IPS-18a (cell line): ENCODE measurements around the gene SLC35D1.

Experiments used
- H3K27ac ChIP-seq: one replicate; pipeline ENCODE4 v1.5.1; 2013; ENCODE audit warnings: low read length
- H3K27me3 ChIP-seq: one replicate; pipeline ENCODE4 v1.6.1; 2013; ENCODE audit warnings: mild to moderate bottlenecking, low read length; ENCODE audit not compliant: control insufficient read depth, insufficient read depth
- H3K36me3 ChIP-seq: one replicate; pipeline ENCODE4 v1.6.1; 2013; ENCODE audit warnings: low read depth, low read length; ENCODE audit not compliant: control insufficient read depth
- H3K4me1 ChIP-seq: one replicate; pipeline ENCODE4 v1.6.1; 2013; ENCODE audit warnings: low read depth, low read length; ENCODE audit not compliant: control insufficient read depth
- H3K4me3 ChIP-seq: one replicate; pipeline ENCODE4 v1.5.1; 2013; ENCODE audit warnings: low read length
- H3K9ac ChIP-seq: one replicate; pipeline ENCODE4 v1.6.1; 2013; ENCODE audit warnings: mild to moderate bottlenecking, low read length, moderate library complexity
- H3K9me3 ChIP-seq: one replicate; pipeline ENCODE4 v1.6.1; 2013; ENCODE audit warnings: low read depth, low read length; ENCODE audit not compliant: control insufficient read depth

SLC35D1 gene

DNA sequence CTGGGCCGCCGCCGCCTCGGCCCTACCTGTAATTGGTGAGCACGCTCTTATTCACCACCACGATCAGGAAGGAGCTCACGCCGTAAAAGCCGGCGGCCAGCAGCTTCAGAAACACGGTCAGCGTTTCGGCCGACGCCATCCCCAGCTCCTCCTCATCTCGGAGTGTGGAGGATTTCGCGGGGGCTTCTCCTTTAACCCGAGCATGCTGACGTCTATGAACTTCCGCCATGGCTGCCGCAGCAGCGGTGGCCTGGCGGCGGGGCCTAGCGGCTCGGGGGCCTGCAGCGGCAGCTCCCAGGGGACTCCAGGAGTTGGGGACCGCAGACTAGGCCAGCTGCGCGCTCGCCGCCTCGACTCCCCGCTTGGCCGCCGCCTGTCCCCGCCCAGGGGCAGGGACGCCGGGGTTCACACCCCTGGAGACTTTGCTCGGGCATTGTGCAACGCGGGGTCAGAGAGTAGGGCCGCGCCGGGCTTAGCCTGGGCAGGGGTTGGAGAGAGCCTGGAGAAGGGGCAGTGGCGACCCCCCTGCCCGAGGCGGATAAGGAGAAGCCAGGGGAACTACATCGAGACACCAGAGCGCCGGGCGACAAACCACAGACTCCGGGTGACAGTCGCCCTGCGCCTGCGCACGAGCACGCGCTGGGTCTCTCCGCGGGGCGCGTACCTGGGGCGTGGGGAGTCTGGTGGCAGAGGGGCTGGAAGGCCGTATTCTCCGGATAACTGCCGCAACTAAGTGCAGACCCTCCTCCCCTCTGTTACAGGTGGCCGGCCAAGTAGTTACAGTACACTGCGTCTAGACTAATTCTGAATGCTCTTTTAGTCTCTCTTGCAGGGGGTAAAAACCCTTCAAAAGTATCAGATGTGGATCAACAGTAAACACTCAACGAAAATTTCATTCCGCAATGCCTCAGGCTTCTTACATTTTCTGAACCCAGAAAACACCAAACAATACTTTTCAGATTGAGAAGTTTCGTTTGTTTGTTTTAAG is at the start of gene SLC35D1:
Gene SLC35D1, minus strand, starts transcription at position 364 of the 988 bp plus-strand sequence. Its CDS starts 135 bp downstream, at position 229.
- H3K4me1 ChIP-seq, result peaks cover 20% of the 10 kb centered on the region
- peak within 1 kb of the TSS; percentile 47 for H3K27ac ChIP-seq
- peaks cover 12% of the 10 kb centered on the region for H3K27me3 ChIP-seq
- H3K9ac ChIP-seq, result peak within 1 kb of the TSS; percentile 87
- H3K4me3 ChIP-seq, result peak within 1 kb of the TSS; percentile 95
- H3K9me3 ChIP-seq, result no peaks in the 10 kb centered on the region
- peaks cover 5% of the 10 kb centered on the region for H3K36me3 ChIP-seq

DNA sequence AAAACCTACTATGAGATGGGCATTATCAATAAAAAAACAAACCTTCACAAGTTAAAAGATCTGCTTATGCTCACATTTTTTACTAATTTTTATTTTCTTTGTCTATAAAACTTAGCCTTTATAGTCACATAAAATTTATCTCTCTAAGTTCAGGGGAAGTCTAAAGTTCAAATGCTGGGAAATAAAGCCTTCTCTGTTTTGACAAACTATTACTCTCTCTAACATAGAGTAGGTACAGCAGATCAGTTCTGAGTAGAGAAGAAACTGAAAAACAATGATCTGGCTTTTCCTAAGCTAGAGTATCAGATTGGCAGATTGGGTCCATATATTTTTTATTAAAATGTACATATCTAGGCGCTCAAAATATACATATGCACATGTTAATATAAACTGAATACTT is 49.6 kb upstream of the SLC35D1 start:
- no peak overlapping the region for H3K4me3 ChIP-seq
- no peaks in the 10 kb centered on the region for H3K9me3 ChIP-seq
- no peaks in the 10 kb centered on the region for H3K4me1 ChIP-seq
- no peak overlapping the region for H3K9ac ChIP-seq
- no peak overlapping the region for H3K27ac ChIP-seq
- H3K36me3 ChIP-seq, result no peaks in the 10 kb centered on the region
- H3K27me3 ChIP-seq, result no peaks in the 10 kb centered on the region

DNA sequence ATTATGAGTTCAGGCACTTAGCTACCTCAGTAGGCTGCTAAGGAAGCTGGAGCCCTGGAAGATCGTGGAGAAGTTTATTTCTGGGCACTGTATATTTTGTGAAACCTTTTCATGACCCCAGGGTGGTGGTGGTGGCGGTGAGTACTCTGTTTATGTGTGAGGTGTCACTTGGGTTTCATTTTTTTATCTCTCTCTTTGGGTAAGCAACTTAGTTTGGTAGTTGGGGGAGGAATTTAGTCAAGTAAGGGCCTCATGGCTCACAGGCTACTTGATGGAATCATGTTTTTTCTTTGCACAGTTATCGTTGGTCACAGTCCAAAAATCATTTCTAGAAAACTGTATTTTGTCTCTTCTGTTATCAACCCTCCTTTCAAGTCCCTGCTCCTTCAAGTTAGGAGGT is 46.9 kb upstream of the SLC35D1 start:
- no peak overlapping the region for H3K27ac ChIP-seq

DNA sequence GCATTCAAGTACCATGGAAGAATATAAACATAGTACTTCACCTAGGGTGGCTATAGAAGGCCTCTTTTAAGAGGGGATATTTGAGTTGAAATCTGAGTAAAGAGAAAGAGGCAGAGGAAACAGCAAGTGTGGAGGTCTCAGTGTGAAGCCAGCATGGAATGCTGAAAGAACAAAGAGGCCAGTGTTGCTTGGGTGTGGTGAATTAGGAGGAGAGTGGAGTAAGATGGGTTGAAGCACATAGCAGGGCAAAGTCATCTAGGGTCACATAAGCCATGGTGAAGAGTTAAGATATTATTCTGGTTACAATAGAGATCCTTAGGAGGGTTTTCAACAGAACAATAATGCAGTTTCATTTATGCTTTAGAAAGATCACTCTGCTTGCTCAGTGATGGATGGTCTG is 43.4 kb upstream of the SLC35D1 start:
- Histone ChIP-seq H3K27ac (no peak overlapping the region), H3K36me3 (no peaks in the 10 kb centered on the region), H3K27me3 (no peaks in the 10 kb centered on the region), H3K9ac (no peak overlapping the region), H3K9me3 (no peaks in the 10 kb centered on the region), H3K4me1 (peaks cover 14% of the 10 kb centered on the region), H3K4me3 (no peak overlapping the region)

More for the DNA sequence above, 46.9 kb upstream of the SLC35D1 start:
- no peaks in the 10 kb centered on the region for H3K36me3 ChIP-seq
- H3K4me3 ChIP-seq, result no peak overlapping the region
- H3K9me3 ChIP-seq, result no peaks in the 10 kb centered on the region
- H3K27me3 ChIP-seq, result no peaks in the 10 kb centered on the region
- peaks cover 14% of the 10 kb centered on the region for H3K4me1 ChIP-seq
- H3K9ac ChIP-seq, result no peak overlapping the region

DNA sequence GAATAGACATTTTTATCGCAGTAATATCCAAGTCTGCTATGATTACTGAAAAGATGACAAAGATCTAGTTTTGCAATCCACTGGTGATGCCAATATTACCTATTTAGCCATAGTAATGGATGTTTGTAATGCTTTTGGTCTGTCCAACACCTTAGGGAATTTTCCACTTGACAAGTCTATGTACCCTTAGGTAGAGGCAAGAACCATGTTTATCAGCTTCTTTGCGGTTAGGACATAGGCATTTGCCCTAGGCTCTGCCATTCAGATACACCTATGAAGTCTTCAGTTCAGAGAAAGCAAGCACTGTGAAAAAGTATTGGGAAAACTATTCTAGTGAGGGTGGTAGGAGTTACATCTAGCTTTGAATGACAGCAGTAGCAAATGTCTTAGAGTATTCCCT is 40.2 kb upstream of the SLC35D1 start:
- no peak overlapping the region for H3K9ac ChIP-seq
- H3K27ac ChIP-seq, result no peak overlapping the region
- no peak overlapping the region for H3K4me3 ChIP-seq
- H3K36me3 ChIP-seq, result no peaks in the 10 kb centered on the region
- no peaks in the 10 kb centered on the region for H3K27me3 ChIP-seq
- peaks cover 14% of the 10 kb centered on the region for H3K4me1 ChIP-seq
- H3K9me3 ChIP-seq, result no peaks in the 10 kb centered on the region

DNA sequence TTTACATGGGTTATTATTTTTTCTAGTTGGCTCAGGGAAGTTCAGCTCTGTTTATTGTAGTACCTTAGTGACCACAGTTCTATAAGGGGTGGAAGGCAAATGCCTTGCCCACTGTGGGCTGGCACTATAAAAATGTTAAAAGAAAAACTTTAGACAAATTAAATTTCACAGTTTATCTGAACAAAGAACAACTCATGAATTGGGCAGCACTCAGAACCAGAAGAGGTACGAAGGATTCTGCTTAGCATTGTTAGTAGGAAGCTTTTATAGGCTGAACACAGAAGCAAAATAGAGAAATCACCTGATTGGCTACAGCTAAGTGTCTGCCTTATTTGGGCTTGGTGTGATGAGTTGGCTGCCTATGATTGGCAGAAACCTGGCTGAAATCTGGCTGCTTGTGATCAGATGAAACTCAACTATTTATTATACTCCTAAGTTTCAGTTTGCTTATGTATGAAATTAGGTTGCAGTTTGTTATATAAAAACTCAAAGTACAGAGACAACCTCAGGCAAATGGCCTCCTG is 35.8 kb upstream of the SLC35D1 start:
- Histone ChIP-seq H3K27ac (no peak overlapping the region), H3K9ac (no peak overlapping the region), H3K9me3 (no peaks in the 10 kb centered on the region), H3K36me3 (no peaks in the 10 kb centered on the region), H3K27me3 (no peaks in the 10 kb centered on the region), H3K4me3 (no peak overlapping the region), H3K4me1 (no peaks in the 10 kb centered on the region)

DNA sequence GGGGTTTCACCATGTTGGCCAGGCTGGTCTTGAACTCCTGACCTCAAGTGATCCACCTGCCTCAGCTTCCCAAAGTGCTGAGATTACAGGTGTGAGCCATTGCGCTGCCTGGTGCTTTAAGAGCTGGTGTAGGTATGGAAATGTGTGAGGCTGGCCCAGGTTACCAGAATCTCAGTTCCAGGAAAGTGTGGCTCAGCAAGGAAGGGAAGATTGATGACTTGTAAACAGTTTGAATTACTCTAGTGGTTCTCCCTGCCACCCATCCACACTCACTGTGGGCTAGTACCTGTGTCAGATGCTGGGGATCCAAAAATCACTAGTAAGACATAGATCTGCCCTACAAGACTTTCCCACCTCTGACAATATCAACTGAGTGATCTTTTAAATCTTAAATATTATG is 34.5 kb upstream of the SLC35D1 start:
- H3K27ac ChIP-seq, result no peak overlapping the region
- no peaks in the 10 kb centered on the region for H3K27me3 ChIP-seq
- H3K4me3 ChIP-seq, result no peak overlapping the region
- no peaks in the 10 kb centered on the region for H3K4me1 ChIP-seq
- no peak overlapping the region for H3K9ac ChIP-seq
- no peaks in the 10 kb centered on the region for H3K9me3 ChIP-seq
- no peaks in the 10 kb centered on the region for H3K36me3 ChIP-seq

DNA sequence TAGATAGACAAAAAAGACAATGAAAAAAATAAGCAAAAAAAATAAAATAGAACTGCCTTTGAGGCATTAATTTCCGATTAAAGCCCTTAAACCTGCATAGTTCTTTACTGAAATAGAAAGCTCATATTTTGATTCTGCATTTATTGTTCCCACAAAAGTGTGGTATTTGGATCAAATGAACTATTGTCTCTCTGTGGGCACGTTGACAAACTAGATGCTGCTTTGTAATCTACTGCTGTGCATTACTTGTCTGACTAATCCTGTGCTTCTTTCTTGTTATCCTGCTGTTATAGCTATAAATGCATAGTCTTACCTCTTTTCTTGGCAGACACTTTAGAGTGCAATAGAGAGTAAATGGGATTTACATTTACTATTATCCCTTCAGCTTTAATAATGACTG is 31.4 kb upstream of the SLC35D1 start:
- H3K27ac ChIP-seq, result no peak overlapping the region
- no peaks in the 10 kb centered on the region for H3K36me3 ChIP-seq
- H3K27me3 ChIP-seq, result no peaks in the 10 kb centered on the region
- no peak overlapping the region for H3K9ac ChIP-seq
- H3K4me3 ChIP-seq, result no peak overlapping the region
- no peaks in the 10 kb centered on the region for H3K9me3 ChIP-seq
- no peaks in the 10 kb centered on the region for H3K4me1 ChIP-seq

DNA sequence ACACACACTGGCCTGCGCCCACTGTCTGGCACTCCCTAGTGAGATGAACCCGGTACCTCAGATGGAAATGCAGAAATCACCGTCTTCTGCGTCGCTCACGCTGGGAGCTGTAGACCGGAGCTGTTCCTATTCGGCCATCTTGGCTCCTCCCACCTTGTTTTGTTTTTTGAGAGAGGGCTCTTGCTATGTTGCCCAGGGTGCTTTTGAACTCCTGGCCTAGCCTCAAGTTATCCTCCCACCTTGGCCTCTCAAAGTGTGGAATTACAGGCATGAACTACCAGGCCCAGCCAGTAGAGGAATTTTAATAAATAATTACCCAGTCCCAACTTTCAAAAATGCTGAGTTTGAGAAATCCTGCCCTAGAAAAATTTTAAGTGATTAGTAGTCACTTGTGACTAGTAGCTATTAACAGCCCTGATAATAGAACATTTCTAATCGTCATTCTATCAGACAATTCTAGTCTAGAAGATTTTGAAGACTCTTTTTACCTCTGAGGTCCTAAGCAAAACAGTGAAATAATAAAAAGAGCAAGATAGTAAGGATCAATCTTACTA is 30.9 kb upstream of the SLC35D1 start:
- H3K4me3 ChIP-seq, result no peak overlapping the region
- H3K27ac ChIP-seq, result no peak overlapping the region
- H3K36me3 ChIP-seq, result no peaks in the 10 kb centered on the region
- H3K9me3 ChIP-seq, result no peaks in the 10 kb centered on the region
- H3K4me1 ChIP-seq, result no peaks in the 10 kb centered on the region
- no peaks in the 10 kb centered on the region for H3K27me3 ChIP-seq
- H3K9ac ChIP-seq, result no peak overlapping the region

DNA sequence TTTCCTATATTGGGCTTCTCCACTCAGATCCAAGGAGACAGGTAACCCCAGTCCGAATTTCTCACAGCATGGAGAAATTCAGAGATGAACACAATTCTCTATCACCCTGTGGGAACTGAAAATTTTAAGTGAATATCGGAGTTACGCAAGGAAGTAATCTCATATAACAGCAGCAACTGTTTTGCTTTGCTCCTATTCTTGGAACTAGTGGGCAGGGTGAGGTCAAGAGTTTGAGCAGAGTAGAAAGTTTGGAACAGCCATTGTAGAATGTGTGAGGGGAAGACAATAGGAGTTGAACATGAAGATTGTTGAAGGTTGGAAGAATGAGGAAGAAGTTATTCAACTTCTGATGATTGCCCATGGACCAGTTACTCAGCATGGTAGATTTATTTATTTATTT is 24.3 kb upstream of the SLC35D1 start:
- Histone ChIP-seq H3K9me3 (no peaks in the 10 kb centered on the region), H3K27me3 (no peaks in the 10 kb centered on the region), H3K36me3 (no peaks in the 10 kb centered on the region), H3K4me1 (no peaks in the 10 kb centered on the region), H3K4me3 (no peak overlapping the region), H3K27ac (no peak overlapping the region), H3K9ac (no peak overlapping the region)

DNA sequence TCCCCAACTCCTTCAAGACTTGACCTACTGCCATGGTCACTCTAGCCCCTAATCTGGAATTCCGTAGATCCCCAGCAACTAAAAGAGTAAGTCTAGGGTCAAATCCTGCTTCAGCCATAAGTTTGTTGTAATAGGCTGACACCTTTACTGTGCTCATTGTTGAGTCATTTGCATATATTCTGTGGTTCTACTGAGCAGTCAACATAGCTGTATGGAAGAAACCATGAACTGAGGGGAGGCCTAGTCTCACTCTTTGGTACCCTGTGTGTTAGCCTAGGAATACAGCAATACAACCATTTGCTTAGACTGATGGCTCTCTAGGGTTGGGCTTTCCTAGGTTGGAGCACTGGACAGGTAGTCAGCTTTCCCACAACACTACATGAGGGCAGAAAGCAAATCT is 23.6 kb upstream of the SLC35D1 start:
- H3K4me1 ChIP-seq, result no peaks in the 10 kb centered on the region
- no peak overlapping the region for H3K9ac ChIP-seq
- no peaks in the 10 kb centered on the region for H3K36me3 ChIP-seq
- H3K4me3 ChIP-seq, result no peak overlapping the region
- no peaks in the 10 kb centered on the region for H3K9me3 ChIP-seq
- H3K27ac ChIP-seq, result no peak overlapping the region
- H3K27me3 ChIP-seq, result no peaks in the 10 kb centered on the region
